Trophoblast cell (in vitro differentiated cells and primary cell): Measurements from ENCODE around the gene WDR27.
"Not testable (repeated sequence)": the region's sequence is repeated elsewhere in the genome, so short reads cannot be mapped to it uniquely, and the experiment has no call there.

ENCODE experiments used
- DNase-seq, 2 donors: peaks; one replicate each; pipeline ENCODE4 v3.0.0-alpha.2; 2016
- H2AFZ ChIP-seq: 2 replicates; pipeline ENCODE4 v1.6.1; 2013; ENCODE audit warnings: low read length, moderate library complexity, mild to moderate bottlenecking; ENCODE audit not compliant: insufficient read depth, poor library complexity
- H2AK5ac ChIP-seq: 2 replicates; pipeline ENCODE4 v1.6.1; 2013; ENCODE audit warnings: mild to moderate bottlenecking, low read length
- H2BK120ac ChIP-seq: 2 replicates; pipeline ENCODE4 v1.6.1; 2013; ENCODE audit warnings: low read length, mild to moderate bottlenecking, moderate library complexity; ENCODE audit not compliant: insufficient read depth, poor library complexity
- H2BK12ac ChIP-seq: 2 replicates; pipeline ENCODE4 v1.6.1; 2013; ENCODE audit warnings: mild to moderate bottlenecking, low read length, moderate library complexity
- H2BK5ac ChIP-seq: 2 replicates; pipeline ENCODE4 v1.6.1; 2013; ENCODE audit warnings: low read length, low read depth, moderate library complexity, mild to moderate bottlenecking; ENCODE audit not compliant: poor library complexity
- H3K14ac ChIP-seq: 2 replicates; pipeline ENCODE4 v1.6.1; 2013; ENCODE audit warnings: mild to moderate bottlenecking, low read length
- H3K18ac ChIP-seq: 2 replicates; pipeline ENCODE4 v1.6.1; 2013; ENCODE audit warnings: mild to moderate bottlenecking, low read length
- H3K23ac ChIP-seq: 2 replicates; pipeline ENCODE4 v1.6.1; 2013; ENCODE audit warnings: low read length
- H3K27ac ChIP-seq: 2 replicates; pipeline ENCODE4 v1.5.1; 2013; ENCODE audit warnings: low read depth, mild to moderate bottlenecking, inconsistent platforms, low read length, moderate library complexity
- H3K27me3 ChIP-seq: 2 replicates; pipeline ENCODE4 v1.6.1; 2013; ENCODE audit warnings: inconsistent platforms, mild to moderate bottlenecking, low read length, moderate library complexity; ENCODE audit not compliant: insufficient read depth
- H3K36me3 ChIP-seq, 2 experiments: 1 replicate in 1 of 2; 2 replicates in 1 of 2; pipeline ENCODE4 v1.6.1; 2013; ENCODE audit warnings: low read length in 2 of 2, mild to moderate bottlenecking in 2 of 2, moderate library complexity in 1 of 2; ENCODE audit not compliant: insufficient read depth in 2 of 2, control insufficient read depth in 1 of 2
- H3K4ac ChIP-seq: 2 replicates; pipeline ENCODE4 v1.6.1; 2013; ENCODE audit warnings: low read depth, mild to moderate bottlenecking, low read length, moderate library complexity
- H3K4me1 ChIP-seq, 2 experiments: 1 replicate in 1 of 2; 2 replicates in 1 of 2; pipeline ENCODE4 v1.6.1; 2013; ENCODE audit warnings: low read length in 2 of 2, mild to moderate bottlenecking in 2 of 2, moderate library complexity in 1 of 2; ENCODE audit not compliant: insufficient read depth in 2 of 2, control insufficient read depth in 1 of 2
- H3K4me2 ChIP-seq: 2 replicates; pipeline ENCODE4 v1.6.1; 2013; ENCODE audit warnings: inconsistent platforms, mild to moderate bottlenecking, low read length, moderate library complexity
- H3K4me3 ChIP-seq: 2 replicates; pipeline ENCODE4 v1.5.1; 2013; ENCODE audit warnings: mild to moderate bottlenecking, low read depth, low read length, inconsistent platforms
- H3K79me1 ChIP-seq: one replicate; pipeline ENCODE4 v1.6.1; 2013; ENCODE audit warnings: low read length
- H3K79me2 ChIP-seq: 2 replicates; pipeline ENCODE4 v1.6.1; 2013; ENCODE audit warnings: low read length, mild to moderate bottlenecking; ENCODE audit not compliant: control insufficient read depth, insufficient read depth, poor library complexity
- H3K9ac ChIP-seq: 2 replicates; pipeline ENCODE4 v1.6.1; 2013; ENCODE audit warnings: mild to moderate bottlenecking, low read length
- H3K9me3 ChIP-seq: 2 replicates; pipeline ENCODE4 v1.6.1; 2013; ENCODE audit warnings: low read depth, mild to moderate bottlenecking, control low read depth, inconsistent platforms, low read length; ENCODE audit not compliant: insufficient read depth
- H4K12ac ChIP-seq: 2 replicates; pipeline ENCODE4 v1.6.1; 2013; ENCODE audit warnings: low read depth, mild to moderate bottlenecking, low read length, moderate library complexity
- H4K8ac ChIP-seq: 2 replicates; pipeline ENCODE4 v1.6.1; 2013; ENCODE audit warnings: low read depth, mild to moderate bottlenecking, low read length, moderate library complexity
- H4K91ac ChIP-seq: one replicate; pipeline ENCODE4 v1.6.1; 2013; ENCODE audit warnings: low read depth, mild to moderate bottlenecking, low read length, moderate library complexity
- WGBS: extraction: QIAGEN DNeasy Blood & Tissue Kit; methylation state at CpG from one replicate; pipeline ENCODE4 v1.1.7; 2013; ENCODE audit warnings: missing lambda C conversion rate; ENCODE audit not compliant: insufficient read length, insufficient coverage; ENCODE audit errors: extremely low coverage; 5-methylcytosine and 5-hydroxymethylcytosine counted together

The WDR27 gene

DNA sequence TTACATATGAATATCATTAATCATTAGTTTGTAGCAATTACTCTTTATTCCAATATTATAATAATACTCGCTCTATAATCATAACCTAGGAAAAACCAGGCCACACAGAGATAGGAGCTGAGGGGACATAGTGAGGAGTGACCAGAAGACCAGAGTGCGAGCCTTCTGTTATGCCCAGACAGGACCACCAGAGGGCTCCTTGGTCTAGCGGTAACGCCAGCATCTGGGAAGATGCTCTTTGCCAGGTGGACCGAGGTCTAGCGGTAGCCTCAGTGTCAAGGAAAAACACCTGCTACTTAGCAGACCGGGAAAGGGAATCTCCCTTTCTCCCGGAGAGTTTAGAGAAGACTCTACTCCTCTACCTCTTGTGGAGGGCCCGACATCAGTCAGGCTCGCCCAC, 4.7 kb downstream of the WDR27 start:
- not testable (repeated sequence) for H3K9me3 ChIP-seq, H3K79me2 ChIP-seq, H2BK12ac ChIP-seq, H3K27me3 ChIP-seq, H3K4ac ChIP-seq, H3K4me3 ChIP-seq, H3K27ac ChIP-seq, H4K91ac ChIP-seq, H4K8ac ChIP-seq, H3K14ac ChIP-seq, H2BK5ac ChIP-seq, H3K79me1 ChIP-seq, H2AK5ac ChIP-seq, H4K12ac ChIP-seq, H3K4me2 ChIP-seq, H3K9ac ChIP-seq, H3K23ac ChIP-seq, H2AFZ ChIP-seq, H3K18ac ChIP-seq, H2BK120ac ChIP-seq
- DNase-seq: peak; percentile 14 to 57
- WGBS: no CpG with 5 or more reads among the region's 10 CpGs
- Histone ChIP-seq H3K36me3 (peaks cover 3 to 14% of the 10 kb centered on the region in 2 experiments), H3K4me1 (peaks cover 4 to 14% of the 10 kb centered on the region in 2 experiments)

DNA sequence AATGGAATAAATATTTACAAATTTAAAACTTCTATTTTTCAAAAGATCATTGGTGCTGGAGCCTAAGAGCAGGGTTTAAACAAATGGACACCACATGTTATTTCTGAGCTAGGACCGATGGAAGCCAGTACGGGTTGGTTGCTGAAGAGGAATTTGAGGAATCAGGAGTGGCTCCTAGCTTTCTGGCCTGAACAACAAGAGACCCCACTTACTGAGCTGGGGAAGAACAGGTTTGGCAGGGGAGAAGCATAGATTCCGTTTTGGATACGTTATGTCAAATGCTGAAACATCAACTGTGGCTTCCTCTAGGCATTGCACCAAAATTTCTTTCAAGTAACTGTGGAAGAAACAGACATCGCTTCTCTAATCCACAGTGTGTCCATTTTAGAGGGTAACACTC, 6.7 kb downstream of the WDR27 start:
- H3K14ac ChIP-seq: no peak overlapping the region
- H3K4me3 ChIP-seq: no peak overlapping the region
- no peaks in the 10 kb centered on the region for H3K79me1 ChIP-seq
- H3K9me3 ChIP-seq: peaks cover 8% of the 10 kb centered on the region
- no peak overlapping the region for H3K23ac ChIP-seq
- no peak overlapping the region for H2AK5ac ChIP-seq
- no peak overlapping the region for H4K91ac ChIP-seq
- H3K4ac ChIP-seq: no peak overlapping the region
- no peak overlapping the region for H3K4me2 ChIP-seq
- peak overlapping the region; percentile 30 for H3K27ac ChIP-seq
- H2BK5ac ChIP-seq: no peak overlapping the region
- no CpG with 5 or more reads among the region's 5 CpGs for WGBS
- no peaks in the 10 kb centered on the region for H3K79me2 ChIP-seq
- no peak overlapping the region for H4K12ac ChIP-seq
- H2BK120ac ChIP-seq: no peak overlapping the region
- H3K27me3 ChIP-seq: no peaks in the 10 kb centered on the region
- H3K18ac ChIP-seq: no peak overlapping the region
- peak in 1 of 2 donors; percentile 53 for DNase-seq
- H2AFZ ChIP-seq: no peak overlapping the region
- no peak overlapping the region for H3K9ac ChIP-seq
- no peak overlapping the region for H2BK12ac ChIP-seq
- peaks cover 3 to 14% of the 10 kb centered on the region in 2 experiments for H3K36me3 ChIP-seq
- peaks cover 4 to 10% of the 10 kb centered on the region in 2 experiments for H3K4me1 ChIP-seq
- no peak overlapping the region for H4K8ac ChIP-seq

DNA sequence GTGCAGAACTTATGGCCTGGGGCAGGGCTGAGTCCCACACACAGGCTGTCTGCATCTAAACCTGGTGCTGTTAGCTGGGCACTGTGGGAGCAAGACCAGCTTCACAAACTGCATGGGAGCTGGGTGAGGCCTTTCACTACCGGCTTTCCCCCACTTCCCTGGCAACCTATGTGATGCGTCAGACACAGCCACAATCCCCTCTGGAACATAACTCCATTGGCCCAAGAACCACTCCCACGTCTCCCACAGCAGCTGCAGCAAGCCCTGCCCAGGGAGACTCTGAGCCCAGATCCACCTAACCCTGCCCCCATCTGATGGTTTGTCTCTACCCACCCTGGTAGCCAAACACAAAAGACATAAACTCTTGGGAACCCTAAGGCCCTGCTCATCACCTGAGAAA, 9.3 kb downstream of the WDR27 start:
- H2AFZ ChIP-seq: no peak overlapping the region
- H3K14ac ChIP-seq: no peak overlapping the region
- no peaks in the 10 kb centered on the region for H3K27me3 ChIP-seq

DNA sequence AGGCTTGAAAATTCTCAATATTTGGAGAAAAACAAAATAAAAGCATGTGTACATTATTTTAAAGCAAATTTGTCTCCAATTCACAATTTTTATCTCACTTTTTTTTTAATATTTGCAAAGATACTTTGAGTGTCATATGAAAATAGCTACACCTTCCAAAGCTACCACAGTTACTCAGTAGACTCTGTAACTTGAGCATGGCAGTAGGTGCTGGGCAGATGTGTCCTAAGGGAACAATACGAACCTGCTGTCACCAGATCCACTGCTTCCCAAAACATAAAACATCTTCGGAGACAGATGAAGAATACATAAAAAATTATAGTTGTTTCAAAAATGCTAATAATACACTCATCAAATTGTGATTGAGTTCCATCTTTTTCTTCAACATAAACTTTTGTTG, 10.6 kb downstream of the WDR27 start:
- no peak overlapping the region for H3K18ac ChIP-seq
- no peak overlapping the region for H3K14ac ChIP-seq
- H3K27me3 ChIP-seq: no peaks in the 10 kb centered on the region
- H4K91ac ChIP-seq: no peak overlapping the region
- H4K12ac ChIP-seq: no peak overlapping the region
- no peak overlapping the region for H4K8ac ChIP-seq
- no peaks in the 10 kb centered on the region for H3K79me1 ChIP-seq
- H2BK120ac ChIP-seq: no peak overlapping the region
- H3K79me2 ChIP-seq: no peaks in the 10 kb centered on the region
- peaks cover 3% of the 10 kb centered on the region for H3K9me3 ChIP-seq
- H2BK5ac ChIP-seq: no peak overlapping the region
- no peak overlapping the region for H2BK12ac ChIP-seq
- H2AK5ac ChIP-seq: no peak overlapping the region
- H3K4ac ChIP-seq: no peak overlapping the region
- H3K9ac ChIP-seq: no peak overlapping the region
- H3K27ac ChIP-seq: no peak overlapping the region
- no peak overlapping the region for H2AFZ ChIP-seq
- WGBS: no CpG with 5 or more reads among the region's 2 CpGs
- no peak overlapping the region for H3K4me2 ChIP-seq
- DNase-seq: no peak
- H3K4me3 ChIP-seq: no peak overlapping the region
- no peak overlapping the region for H3K23ac ChIP-seq
- peaks cover 0 to 9% of the 10 kb centered on the region in 2 experiments for H3K36me3 ChIP-seq
- peaks cover 3 to 9% of the 10 kb centered on the region in 2 experiments for H3K4me1 ChIP-seq

More for the DNA sequence above, 9.3 kb downstream of the WDR27 start:
- no peaks in the 10 kb centered on the region for H3K79me2 ChIP-seq
- peaks cover 4% of the 10 kb centered on the region for H3K9me3 ChIP-seq
- H2BK5ac ChIP-seq: no peak overlapping the region
- DNase-seq: no peak
- no peak overlapping the region for H2BK12ac ChIP-seq
- no peak overlapping the region for H3K4me3 ChIP-seq
- no peak overlapping the region for H4K8ac ChIP-seq
- H3K79me1 ChIP-seq: no peaks in the 10 kb centered on the region
- peaks cover 3 to 9% of the 10 kb centered on the region in 2 experiments for H3K4me1 ChIP-seq
- H2AK5ac ChIP-seq: no peak overlapping the region
- H4K91ac ChIP-seq: no peak overlapping the region
- no peak overlapping the region for H4K12ac ChIP-seq
- H3K27ac ChIP-seq: no peak overlapping the region
- no peak overlapping the region for H2BK120ac ChIP-seq
- H3K23ac ChIP-seq: no peak overlapping the region
- no peak overlapping the region for H3K9ac ChIP-seq
- WGBS: no CpG with 5 or more reads among the region's 3 CpGs
- no peak overlapping the region for H3K4ac ChIP-seq
- no peak overlapping the region for H3K18ac ChIP-seq
- no peak overlapping the region for H3K4me2 ChIP-seq
- H3K36me3 ChIP-seq: peaks cover 0 to 10% of the 10 kb centered on the region in 2 experiments
